Uterus (tissue), 2 donors: ENCODE measurements around the gene CWC22.

Experiments used
- POLR2A ChIP-seq, 2 donors: fragments of 450-650 bp; IDR thresholded peaks; one replicate each; pipeline ENCODE4 v1.6.1; 2016; ENCODE audit warnings: antibody characterized with exemption in 2 of 2, mild to moderate bottlenecking in 1 of 2, moderate library complexity in 1 of 2
- TF ChIP-seq, protein P1 (sequence below), 4 experiments: fragments of 200-600 bp in 2 of 4; fragments of 450-650 bp in 2 of 4; sonication (generic) in 2 of 4; IDR thresholded peaks; one replicate each; pipeline ENCODE4 v1.5.1; 2016 to 2019; ENCODE audit warnings: antibody characterized with exemption in 4 of 4, mild to moderate bottlenecking in 2 of 4, moderate library complexity in 1 of 4

DNA sequence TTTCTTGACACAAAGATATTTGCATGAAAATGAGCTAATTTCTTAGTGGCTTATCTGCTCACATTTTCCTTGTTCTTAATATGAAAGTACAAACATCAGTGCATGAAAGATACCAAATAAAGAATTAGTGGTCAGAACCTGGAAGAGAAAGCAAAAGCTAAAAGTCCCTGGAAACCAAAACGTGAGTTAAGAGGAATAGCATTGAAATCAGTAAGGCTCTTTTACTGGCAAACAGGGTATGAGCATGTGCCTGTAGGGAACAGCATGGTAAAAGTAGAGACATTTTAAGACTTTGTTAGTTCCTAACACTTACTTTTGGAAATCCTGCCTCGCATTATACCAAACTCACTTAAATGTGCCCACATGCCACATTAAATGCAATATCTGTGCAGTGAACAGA is 31.9 kb upstream of the CWC22 start:
- TF ChIP-seq, protein P1, sequence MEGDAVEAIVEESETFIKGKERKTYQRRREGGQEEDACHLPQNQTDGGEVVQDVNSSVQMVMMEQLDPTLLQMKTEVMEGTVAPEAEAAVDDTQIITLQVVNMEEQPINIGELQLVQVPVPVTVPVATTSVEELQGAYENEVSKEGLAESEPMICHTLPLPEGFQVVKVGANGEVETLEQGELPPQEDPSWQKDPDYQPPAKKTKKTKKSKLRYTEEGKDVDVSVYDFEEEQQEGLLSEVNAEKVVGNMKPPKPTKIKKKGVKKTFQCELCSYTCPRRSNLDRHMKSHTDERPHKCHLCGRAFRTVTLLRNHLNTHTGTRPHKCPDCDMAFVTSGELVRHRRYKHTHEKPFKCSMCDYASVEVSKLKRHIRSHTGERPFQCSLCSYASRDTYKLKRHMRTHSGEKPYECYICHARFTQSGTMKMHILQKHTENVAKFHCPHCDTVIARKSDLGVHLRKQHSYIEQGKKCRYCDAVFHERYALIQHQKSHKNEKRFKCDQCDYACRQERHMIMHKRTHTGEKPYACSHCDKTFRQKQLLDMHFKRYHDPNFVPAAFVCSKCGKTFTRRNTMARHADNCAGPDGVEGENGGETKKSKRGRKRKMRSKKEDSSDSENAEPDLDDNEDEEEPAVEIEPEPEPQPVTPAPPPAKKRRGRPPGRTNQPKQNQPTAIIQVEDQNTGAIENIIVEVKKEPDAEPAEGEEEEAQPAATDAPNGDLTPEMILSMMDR (IDR thresholded peaks at IDR 0.05): no peak
- TF ChIP-seq POLR2A (IDR thresholded peaks at IDR 0.05): no peak
